HL-60 (cell line): Measurements from ENCODE around the gene SPACA4.
A peak's percentile ranks its signal among the peaks of the same experiment; 100 is the strongest.

ENCODE experiments used
- DNase-seq, 2 experiments: peaks; one replicate each; pipeline ENCODE4 v3.0.0-alpha.2; 2010 to 2020; ENCODE audit warnings: low read depth in 1 of 2, low spot score in 1 of 2
- H3K27ac ChIP-seq: fragments of 250-450 bp; sonication (Bioruptor Pico); replicated peaks from 2 replicates; pipeline ENCODE4 v1.5.1; 2020; ENCODE audit warnings: mild to moderate bottlenecking, moderate library complexity
- H3K27me3 ChIP-seq: fragments of 250-450 bp; sonication (Bioruptor Pico); 2 replicates; pipeline ENCODE4 v1.5.1; 2021; ENCODE audit warnings: mild to moderate bottlenecking, moderate library complexity; ENCODE audit not compliant: insufficient read depth, poor library complexity, severe bottlenecking
- H3K4me3 ChIP-seq: replicated peaks from 2 replicates; pipeline ENCODE4 v1.5.1; 2011; ENCODE audit warnings: mild to moderate bottlenecking, control low read depth, low read length; ENCODE audit not compliant: insufficient read depth
- GABPA ChIP-seq: IDR thresholded peaks from 2 replicates; pipeline ENCODE4 v1.6.1; 2012; ENCODE audit warnings: low read depth
- POLR2AphosphoS5 ChIP-seq: IDR thresholded peaks from 2 replicates; pipeline ENCODE4 v1.6.1; 2012; ENCODE audit warnings: low read depth
- REST ChIP-seq: IDR thresholded peaks from 2 replicates; pipeline ENCODE4 v1.6.1; 2012; ENCODE audit warnings: low read depth; ENCODE audit not compliant: insufficient replicate concordance
- SPI1 ChIP-seq: IDR thresholded peaks from 2 replicates; pipeline ENCODE4 v1.6.1; 2012; ENCODE audit warnings: low read depth, mild to moderate bottlenecking, borderline replicate concordance
- TF ChIP-seq, protein P1 (sequence below): IDR thresholded peaks from one replicate; pipeline ENCODE4 v1.5.1; 2011; ENCODE audit warnings: low read length, control low read depth, inconsistent platforms; ENCODE audit not compliant: insufficient read depth

SPACA4 gene

DNA sequence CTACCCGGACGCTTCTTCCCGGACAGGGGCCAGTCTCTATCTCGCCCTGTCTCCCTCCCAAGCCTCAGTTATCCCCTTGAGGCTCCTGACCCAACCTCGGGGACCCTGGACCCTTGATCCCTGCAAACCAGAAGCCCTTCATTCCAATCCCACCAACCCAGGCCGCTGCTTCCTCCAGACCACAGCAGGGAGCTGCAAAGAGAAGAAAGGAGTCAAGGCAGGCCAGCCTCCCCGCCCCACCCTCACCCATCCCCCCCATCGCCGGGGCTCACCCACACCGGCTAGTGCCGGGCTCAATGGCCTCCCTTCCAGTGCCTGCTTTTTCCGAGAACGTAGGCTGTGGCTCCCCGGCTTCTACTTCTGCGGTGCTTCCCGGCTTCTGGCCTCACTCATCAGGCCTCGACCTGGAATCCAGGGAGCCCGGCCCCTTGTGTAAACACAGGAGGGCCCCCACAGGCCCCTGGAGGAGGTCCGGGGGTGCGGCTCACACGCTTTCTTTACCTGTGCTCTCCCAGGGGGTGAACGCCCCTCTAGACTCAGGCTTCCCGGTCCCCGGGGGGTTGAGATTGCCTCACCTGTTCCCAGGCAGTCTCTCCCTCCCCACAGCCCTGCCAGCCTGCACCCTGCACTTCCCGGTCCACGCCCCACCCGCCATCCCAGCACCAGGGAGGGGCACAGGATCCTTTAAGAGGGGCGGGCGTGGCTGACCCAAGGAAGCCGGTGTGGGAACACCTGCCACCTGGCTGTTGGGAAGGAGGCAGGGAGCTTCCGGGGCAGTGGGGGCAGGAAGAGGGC lies 8.1 kb downstream of the SPACA4 start, which contains the start of gene FAM83E:
Gene FAM83E (minus strand): TSS at position 641 of the 795 bp plus-strand sequence. CDS start 1,704 bp downstream, outside the sequence.
- Histone ChIP-seq H3K4me3 (no peak within 1 kb of the TSS), H3K27me3 (no peaks in the 10 kb centered on the region), H3K27ac (no peak within 1 kb of the TSS)
- no peak for DNase-seq
- no peak for TF ChIP-seq GABPA
- peak; percentile 89 for TF ChIP-seq POLR2AphosphoS5

DNA sequence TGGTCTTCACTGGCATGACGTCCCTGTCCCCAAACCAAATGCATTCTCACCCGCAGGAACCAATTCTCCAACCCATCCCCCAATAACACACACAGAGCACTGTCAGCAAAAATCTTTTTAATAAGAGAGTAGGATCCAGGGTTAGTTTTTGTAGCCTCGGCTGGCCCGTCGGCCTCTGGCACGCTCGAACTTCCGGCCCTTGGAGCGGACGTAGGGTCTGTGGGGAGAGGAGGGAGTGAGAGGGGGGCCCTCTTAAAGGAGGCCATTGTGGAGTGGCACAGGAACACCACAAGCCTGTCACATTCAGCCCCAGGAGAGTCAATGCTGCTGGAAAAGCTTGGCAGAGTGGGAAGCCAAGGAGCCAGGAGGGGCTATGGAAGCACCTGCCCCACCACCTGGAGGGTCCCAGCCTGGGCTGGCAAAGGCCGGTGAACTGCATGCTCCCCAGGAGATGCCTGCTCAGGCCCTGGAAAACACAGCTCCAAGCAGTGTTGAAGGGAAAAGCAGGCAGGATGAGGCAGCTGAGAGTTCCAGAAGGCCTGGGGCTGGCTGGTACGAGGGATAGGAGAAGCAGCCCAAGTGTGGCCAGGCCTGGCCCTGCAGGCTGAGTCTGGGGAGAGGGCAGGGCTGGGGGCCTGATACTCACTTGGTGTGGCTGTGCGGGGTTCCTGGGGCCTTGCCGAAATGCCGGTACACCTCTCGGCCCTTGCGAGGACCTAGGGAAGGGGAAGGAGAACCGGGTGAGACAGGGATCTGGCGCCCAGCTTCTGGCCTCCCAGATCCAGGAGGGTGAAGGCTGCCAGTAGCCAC lies 8.9 kb downstream of the SPACA4 start:
- TF ChIP-seq SPI1 (no peak), POLR2AphosphoS5 (no peak), REST (no peak), GABPA (no peak)
- TF ChIP-seq, protein P1, sequence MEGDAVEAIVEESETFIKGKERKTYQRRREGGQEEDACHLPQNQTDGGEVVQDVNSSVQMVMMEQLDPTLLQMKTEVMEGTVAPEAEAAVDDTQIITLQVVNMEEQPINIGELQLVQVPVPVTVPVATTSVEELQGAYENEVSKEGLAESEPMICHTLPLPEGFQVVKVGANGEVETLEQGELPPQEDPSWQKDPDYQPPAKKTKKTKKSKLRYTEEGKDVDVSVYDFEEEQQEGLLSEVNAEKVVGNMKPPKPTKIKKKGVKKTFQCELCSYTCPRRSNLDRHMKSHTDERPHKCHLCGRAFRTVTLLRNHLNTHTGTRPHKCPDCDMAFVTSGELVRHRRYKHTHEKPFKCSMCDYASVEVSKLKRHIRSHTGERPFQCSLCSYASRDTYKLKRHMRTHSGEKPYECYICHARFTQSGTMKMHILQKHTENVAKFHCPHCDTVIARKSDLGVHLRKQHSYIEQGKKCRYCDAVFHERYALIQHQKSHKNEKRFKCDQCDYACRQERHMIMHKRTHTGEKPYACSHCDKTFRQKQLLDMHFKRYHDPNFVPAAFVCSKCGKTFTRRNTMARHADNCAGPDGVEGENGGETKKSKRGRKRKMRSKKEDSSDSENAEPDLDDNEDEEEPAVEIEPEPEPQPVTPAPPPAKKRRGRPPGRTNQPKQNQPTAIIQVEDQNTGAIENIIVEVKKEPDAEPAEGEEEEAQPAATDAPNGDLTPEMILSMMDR, result no peak

GRCh38 chr19:48616041-48616436 lies 9.5 kb downstream of the SPACA4 start:
- H3K27ac ChIP-seq, result no peak overlapping the region
- DNase-seq, result no peak
- H3K4me3 ChIP-seq, result no peak overlapping the region
- H3K27me3 ChIP-seq, result no peaks in the 10 kb centered on the region
- TF ChIP-seq, protein P1, result no peak
- TF ChIP-seq GABPA, result no peak

More for the DNA sequence above, 8.9 kb downstream of the SPACA4 start:
- H3K27ac ChIP-seq, result no peak overlapping the region
- DNase-seq, result no peak
- no peaks in the 10 kb centered on the region for H3K27me3 ChIP-seq
- H3K4me3 ChIP-seq, result no peak overlapping the region

- no peak for DNase-seq
- H3K4me3 ChIP-seq, result peak overlapping the region; percentile 91
- TF ChIP-seq, protein P1, result no peak
- TF ChIP-seq POLR2AphosphoS5 (no peak; the same call in 1 of the 2 replicates), GABPA (no peak), SPI1 (no peak), REST (no peak)
- H3K27me3 ChIP-seq, result no peaks in the 10 kb centered on the region
- no peak overlapping the region for H3K27ac ChIP-seq
These were observed 10.0 kb downstream of the SPACA4 start for GRCh38 chr19:48616491-48617056.
